ENCODE measurements around the gene POLDIP2. TPM values are rescaled to one million over a fixed set of nuclear protein-coding genes. Genes with fewer than 3 reads are reported as not detected.
"Not testable (repeated sequence)": the region's sequence is repeated elsewhere in the genome, so short reads cannot be mapped to it uniquely, and the experiment has no call there.

POLDIP2 gene
- total RNA-seq, 2 donors from 2014 or later, result 96.3 to 107 TPM

DNA sequence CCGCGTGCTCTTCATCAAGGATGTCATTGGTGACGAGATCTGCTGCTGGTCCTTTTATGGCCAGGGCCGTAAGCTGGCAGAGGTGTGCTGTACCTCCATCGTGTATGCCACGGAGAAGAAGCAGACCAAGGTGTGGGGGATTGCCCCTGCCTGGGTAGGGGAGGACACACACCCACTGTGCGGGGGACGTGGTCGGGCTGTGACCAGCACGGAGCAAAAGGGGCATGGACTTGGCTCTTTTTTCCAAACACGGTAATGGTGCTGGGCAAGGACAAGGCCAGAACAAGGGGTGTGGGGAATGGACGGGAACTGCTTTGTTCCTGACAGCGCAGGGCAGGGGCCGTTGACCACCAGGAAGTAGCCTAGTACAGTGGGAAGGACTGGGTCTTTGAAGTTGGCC is 15.0 kb downstream of the POLDIP2 start:
- DNase-seq, result no peak
- intact Hi-C loops (cut with DNase I), result no loop called here
- no peak for ATAC-seq

DNA sequence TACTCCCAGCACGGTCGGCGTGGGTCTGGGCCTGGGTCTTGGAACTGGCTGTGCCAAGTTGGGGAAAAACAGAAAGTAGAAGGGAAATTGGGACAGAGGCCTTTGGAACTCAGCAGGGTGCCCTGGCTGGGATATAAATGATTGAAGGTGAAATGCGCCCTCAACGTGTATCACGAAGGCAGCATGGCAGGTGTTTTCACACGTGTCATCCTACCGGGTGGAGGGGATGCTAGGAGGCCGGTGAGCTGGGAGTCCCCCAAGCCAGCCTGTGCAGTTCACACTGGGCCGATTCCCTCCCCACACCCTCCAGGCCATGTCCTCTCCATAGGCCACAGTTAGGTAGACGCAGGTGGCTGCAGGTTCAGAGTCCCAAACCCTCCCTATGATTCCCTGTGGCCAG is 15.8 kb downstream of the POLDIP2 start:
- DNase-seq (no peak), ATAC-seq (no peak)
- intact Hi-C loops (cut with DNase I), result no loop called here

DNA sequence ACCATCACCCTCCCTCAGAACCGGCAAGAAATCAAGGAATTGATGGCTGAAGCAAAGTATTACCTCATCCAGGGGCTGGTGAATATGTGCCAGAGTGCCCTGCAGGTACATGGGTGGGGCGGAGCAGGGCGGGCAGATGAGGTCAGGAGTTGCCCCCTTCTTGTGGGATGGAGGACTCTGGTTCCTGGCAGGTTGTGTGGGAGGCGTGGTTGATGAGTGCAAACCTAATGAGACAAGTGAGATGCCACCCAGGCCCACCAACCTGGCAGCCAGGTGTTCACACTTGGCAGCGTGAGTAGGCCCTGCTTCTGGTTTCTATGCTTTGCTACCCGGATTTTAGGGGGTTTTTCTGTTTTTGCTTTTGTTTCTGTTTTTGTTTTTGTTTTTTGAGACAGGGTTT is 17.0 kb downstream of the POLDIP2 start:
- no peak for DNase-seq
- no peak for ATAC-seq
- intact Hi-C loops (cut with DNase I), result no loop called here

- ATAC-seq (no peak), DNase-seq (no peak)
- intact Hi-C loops (cut with DNase I), result no loop called here
Measured at GRCh38 chr17:28339431-28339830, 17.9 kb downstream of the POLDIP2 start.

GRCh38 chr17:28338769-28339212 is 18.5 kb downstream of the POLDIP2 start:
- intact Hi-C loops (cut with DNase I); DNase-seq; ATAC-seq: not testable (repeated sequence)

DNA sequence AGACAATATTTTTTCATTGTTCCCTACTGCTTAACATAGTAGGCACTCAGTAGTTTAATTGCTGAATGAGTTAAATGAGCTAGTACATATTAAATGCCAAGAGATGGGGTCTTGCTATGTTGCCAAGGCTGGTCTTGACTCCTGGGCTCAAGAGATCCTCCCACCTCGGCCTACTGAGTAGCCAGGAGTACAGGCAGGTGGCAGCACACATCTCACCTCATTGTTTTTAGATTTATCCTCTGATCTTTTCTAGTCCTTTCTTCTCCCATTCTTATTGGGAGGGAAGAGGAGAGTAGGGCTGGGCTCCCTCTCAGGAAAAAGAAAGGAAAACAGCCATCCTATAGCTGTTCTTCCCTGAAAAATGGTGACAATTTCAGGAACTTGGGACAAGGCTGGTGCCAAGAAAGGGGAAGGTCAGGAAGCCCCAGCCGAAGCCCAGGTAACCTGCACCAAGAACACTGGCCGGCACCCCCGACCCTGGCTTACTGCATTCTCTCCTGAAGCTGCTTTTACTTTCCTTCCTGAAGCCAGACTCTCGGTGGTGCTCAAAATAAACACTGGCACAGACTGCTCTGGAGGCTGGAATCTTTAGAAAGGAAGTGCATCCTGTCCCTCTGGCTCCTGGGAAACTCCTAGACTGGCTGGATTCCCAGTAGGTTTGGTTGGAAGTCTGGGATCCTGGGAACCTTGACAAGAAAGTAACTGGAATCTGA is 19.1 kb downstream of the POLDIP2 start:
- DNase-seq (peak; percentile 44), ATAC-seq (no peak)
- intact Hi-C loops (cut with DNase I), result no loop called here

DNA sequence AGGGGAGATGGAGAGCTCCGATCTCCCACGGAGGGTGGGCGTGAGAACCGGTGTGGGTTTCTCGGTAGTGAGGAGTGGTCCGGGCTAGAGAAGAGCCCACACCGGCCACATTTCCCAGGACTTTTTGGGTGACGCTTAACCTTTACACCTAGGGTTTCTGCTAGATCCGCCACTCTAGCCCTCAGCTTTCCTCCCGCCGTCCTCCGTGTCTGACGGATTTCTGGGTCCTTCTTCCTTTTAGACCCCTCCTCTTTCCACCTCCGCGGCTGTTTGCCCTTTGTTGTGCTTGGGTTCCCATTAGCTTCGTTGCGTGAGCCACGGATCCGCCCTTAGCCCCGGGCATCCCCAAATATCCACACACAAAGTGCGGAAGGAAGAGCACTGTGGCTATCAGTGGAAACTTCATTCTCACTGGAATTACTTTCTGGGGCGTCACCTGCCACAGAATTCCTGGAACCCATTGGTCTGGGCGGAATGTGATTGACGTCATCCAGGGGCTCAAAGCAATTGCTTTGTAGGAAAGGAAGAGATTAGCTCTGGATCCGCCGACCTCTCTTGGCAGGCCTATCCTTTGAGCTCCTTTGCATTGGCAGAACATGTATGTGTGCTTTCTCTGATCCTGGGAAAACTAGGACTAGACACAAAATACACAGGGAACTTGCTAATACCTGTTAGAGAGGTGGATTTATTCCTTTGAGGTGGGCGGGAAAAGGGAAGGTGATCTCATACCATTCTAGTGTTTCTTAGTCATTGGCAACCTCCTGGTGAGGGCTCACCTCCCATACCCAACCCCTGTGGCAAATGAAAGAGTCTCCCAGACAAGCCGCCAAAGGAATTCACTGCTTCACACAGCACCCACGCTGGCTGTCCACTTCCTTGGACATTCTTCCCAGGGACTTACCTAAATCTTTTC is 21.1 kb downstream of the POLDIP2 start:
- DNase-seq, result peak; percentile 86
- intact Hi-C loops (cut with DNase I), result no loop called here

DNA sequence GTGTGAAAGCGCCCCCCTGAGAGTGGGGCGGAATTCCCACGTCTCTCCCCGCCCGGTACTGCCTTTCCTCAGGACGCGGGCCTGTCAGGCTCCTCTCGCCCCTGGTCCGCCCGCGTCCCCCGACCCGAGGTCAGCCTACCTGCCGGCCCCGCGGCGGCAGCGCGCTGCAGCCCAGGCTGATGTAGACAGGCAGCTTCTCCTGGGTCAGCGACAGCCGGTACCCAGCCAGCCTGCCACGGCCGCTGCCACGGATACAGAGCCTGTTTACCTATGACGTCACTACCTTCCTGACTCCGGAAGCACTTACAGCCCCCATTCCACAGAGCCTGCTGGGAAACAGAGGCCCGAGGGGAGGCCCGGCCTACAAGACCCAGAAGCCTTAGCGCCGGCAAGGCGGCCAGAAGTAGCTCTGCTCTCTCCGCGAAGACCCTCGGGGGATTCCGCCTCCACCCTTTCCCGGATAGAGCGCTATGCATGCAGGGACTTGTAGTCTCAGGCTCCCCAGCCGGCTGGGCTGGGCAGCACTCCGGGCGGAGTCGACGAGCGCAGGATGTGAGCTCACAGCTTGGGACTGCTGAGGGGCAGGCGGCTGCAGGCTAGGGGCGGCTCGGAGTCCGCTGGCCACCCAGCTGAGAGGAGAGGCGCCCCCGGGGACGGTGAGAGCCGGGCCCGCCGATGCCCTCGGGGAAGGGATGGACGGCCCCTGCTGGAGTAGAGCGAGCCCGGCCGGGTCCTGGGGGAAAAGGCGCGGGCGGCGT is 21.9 kb downstream of the POLDIP2 start, which contains the start of the genes IFT20 and TNFAIP1:
Gene IFT20 (minus strand): TSS at position 272 of the 758 bp plus-strand sequence. CDS start 3,487 bp downstream, outside the sequence.
Gene TNFAIP1 (plus strand): TSS at position 561 of the 758 bp plus-strand sequence. CDS start 3,761 bp downstream, outside the sequence.
- peak; percentile 97 for ATAC-seq
- intact Hi-C loops (cut with DNase I), result no loop called here

More for the DNA sequence above, 21.1 kb downstream of the POLDIP2 start:
- peak; percentile 9 to 54 for ATAC-seq

DNA sequence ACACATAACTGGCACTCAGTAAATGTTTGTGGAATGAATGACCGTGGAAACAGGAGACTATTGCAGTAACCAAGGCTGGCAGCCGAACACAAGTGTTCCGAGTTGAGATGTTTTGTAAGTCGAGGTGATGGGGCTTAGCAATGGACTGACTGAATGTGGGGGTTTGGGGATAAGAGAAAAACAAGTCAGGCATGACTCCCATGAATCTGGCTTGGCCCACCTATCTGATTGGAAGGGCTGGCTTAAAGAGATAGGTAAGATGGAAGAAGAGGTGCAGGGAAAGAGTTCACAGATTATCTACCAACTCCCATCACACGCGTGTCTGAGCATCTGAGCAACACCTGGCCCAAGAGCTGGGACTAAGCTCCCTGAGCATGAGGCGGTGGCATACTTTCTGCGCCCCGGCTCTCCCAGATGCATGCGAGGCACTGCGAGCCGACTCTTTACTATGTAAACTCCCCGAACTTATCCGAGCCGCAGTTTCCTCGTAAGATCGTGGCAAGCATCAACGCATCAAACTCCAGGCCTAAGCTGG is 22.6 kb downstream of the POLDIP2 start:
- no peak for ATAC-seq
- DNase-seq, result no peak
- intact Hi-C loops (cut with DNase I), result no loop called here

More for the DNA sequence above, 21.9 kb downstream of the POLDIP2 start, which contains the start of the genes IFT20 and TNFAIP1:
- DNase-seq, result peak; percentile 100

DNA sequence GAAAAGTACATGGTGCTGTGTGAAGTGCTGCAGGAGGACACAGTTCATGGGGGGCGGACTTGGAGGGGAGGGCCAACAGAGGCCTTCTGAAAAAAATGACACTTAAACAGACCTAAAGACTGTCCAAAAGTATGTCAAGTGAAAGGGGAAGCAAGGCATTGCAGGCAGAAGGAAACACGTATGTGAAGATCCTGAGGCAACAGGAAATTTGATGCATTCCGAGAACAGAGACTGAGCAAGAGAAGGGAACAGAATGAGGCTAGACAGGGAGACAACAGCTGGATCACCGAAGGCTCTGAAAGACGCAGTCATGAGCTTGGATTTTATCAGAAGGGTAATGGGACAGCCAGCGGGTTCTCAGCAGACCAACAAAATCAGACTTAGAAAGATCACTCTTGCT is 23.2 kb downstream of the POLDIP2 start:
- intact Hi-C loops (cut with DNase I), result no loop called here
- DNase-seq (no peak), ATAC-seq (no peak)

DNA sequence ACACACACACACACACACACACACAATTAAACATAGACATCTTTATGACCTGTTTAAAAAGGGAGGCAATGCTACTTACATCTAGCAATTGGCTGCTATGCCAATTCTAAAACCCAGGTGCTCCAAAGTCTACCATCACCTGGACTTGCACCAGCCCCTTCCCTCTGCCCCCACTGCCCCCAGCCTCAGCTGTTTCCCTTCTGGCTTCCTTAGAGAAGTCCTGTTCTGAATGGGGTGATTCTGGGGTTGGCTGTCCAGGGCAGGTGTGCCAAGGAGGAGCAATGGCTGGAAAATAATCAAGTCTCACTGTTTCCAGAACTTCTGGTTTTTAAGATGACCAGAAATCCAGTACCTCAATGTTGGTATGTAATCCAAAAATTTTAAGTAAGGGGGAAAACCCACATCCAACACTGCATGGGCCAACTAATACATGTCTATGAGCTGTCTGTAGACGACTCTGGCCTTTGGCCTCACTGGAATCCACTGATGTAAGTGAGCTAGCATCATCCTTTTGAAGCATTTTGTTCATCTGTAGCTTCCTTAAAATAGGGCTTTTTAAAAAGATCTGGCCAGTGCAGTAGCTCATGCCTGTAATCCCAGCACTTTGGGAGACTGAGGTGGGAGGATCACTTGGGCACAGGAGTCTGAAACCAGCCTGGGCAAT is 24.1 kb downstream of the POLDIP2 start:
- no peak for ATAC-seq
- no peak for DNase-seq
- intact Hi-C loops (cut with DNase I), result no loop called here

DNA sequence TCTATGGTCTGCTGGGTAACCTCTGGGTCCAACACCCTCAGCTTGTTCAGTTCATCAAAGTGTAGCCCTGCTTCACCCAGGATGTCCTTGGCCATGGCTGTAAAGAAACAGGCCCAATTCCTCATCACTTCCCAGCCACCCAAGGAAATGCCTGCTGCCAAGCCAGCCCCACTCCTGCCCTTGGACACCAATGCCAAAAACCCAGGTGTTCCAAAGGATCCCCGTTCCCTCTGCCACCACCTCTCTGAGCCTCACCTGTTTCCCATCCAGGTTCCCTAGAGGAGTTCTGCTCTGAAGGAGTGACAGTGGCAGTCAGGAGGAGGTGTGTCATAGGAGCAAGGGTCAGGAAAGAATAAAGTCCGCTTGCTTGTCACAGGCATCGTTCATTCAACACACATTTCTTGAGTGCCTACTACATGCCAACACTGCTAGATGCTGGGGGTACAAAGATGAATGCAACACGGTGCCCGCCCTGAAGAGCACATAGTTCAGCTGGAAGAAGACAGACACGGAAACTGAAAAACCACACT is 25.4 kb downstream of the POLDIP2 start:
- intact Hi-C loops (cut with DNase I), result no loop called here
- no peak for ATAC-seq
- no peak for DNase-seq

DNA sequence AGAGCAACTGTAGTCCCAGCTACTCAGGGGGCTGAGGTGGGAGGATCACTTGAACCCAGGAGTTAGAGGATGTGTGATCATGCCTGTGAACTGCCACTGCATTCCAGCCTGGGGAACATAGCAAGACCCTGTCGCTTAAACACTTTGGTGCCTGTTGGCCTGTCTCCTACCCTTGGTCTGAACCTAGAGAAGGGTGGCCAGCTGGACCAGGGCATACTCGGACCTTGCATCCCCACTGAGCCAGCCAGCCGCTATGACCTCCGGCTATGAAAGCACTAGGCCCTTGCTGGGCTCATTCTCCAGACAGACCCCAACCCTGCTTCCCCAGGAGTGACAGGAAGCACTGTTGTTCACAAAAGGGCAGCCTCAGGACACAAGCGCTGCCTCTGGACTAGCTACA is 26.7 kb downstream of the POLDIP2 start:
- ATAC-seq, result no peak
- intact Hi-C loops (cut with DNase I), result no loop called here
- DNase-seq, result no peak

DNA sequence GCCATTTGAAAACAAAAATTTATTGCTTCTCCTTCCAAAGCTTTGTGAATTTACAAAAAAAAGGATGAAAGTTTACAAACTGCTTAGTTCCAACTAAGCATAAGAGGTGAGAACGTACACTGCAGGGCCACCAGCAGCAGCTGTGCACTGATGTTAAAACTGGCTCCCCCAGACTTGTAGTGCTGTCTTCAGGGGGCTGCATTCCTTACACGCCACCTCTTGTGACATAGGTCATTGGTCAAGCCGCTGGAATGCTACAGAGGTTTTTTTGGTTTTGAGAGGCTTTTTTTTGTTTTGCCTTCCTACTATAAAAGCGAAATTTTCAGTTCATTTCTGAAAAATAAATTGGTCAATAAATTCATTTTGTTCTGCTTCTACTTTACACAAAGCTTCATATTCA is 29.0 kb downstream of the POLDIP2 start:
- DNase-seq, result no peak
- no peak for ATAC-seq
- intact Hi-C loops (cut with DNase I), result no loop called here

DNA sequence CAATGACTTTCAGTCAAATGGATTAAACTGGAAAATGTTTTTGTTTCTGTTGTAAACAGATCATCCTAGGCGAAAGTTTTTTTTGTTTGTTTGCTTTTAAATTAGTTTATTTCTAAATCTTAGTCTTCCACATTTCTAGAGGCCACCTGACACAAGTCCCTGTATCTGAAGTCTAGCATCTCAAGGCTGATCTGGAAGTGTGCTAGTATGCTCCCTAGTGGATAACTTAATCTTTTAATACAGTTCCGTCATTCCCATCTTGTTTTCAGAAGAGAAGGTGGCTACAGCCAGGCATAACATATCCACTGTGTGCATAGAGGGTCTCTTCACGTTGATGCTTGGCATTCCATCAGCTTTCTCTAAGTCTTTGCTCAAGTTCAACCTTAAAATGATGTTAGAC is 29.6 kb downstream of the POLDIP2 start:
- intact Hi-C loops (cut with DNase I), result no loop called here
- DNase-seq (no peak), ATAC-seq (no peak)

GRCh38 chr17:28327031-28327607 is 30.2 kb downstream of the POLDIP2 start:
- DNase-seq (no peak), ATAC-seq (no peak)
- intact Hi-C loops (cut with DNase I), result no loop called here

DNA sequence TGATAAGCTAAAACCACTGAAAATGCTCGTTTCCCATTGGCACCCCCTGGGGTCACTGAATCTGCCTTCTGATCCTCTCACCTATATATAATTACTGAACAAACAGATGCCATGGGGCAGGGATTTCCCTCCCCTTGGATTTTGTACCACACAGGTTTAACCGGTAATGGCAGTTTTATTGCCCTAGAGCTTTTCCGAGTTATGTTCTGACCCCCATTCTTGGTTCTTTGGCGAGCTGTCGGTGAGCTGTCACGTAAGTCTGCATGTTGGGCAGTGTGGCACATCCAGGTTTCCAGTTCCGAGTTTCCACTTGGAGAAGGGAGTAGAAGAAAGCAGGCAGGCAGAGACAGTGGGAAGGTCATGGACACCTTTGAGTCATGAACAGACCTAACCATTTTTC is 31.2 kb downstream of the POLDIP2 start:
- intact Hi-C loops (cut with DNase I), result no loop called here

DNA sequence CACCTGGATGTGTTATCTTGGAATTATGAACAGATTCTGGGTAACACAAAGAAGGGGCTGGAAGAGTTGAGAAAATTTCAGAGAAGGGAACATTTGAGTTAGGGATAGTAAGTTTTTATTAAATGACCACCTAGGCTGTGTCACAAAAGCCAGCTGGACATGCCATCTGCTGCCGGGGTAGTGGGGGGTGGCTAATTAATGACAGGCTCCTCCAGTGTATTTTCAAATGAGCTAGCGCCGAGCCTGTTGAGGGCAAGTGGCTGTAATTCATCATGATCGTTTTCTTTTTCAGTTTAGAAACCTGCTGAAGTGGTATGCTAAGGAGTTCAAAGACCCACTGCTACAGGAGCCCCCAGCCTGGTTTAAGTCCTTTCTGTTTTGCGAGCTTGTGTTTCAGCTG is 32.1 kb downstream of the POLDIP2 start:
- ATAC-seq (no peak), DNase-seq (no peak)
- intact Hi-C loops (cut with DNase I), result no loop called here

More for the DNA sequence above, 31.2 kb downstream of the POLDIP2 start:
- DNase-seq, result no peak
- no peak for ATAC-seq
